HEK293 (cell line): ENCODE results near the gene OR2V2.
"Not testable (repeated sequence)": the region's sequence is repeated elsewhere in the genome, so short reads cannot be mapped to it uniquely, and the experiment has no call there.

Experiments
- CTCF ChIA-PET: fragments of 350-600 bp; formaldehyde crosslinking; extraction: SDS; loops from one replicate; lab custom pipeline; 2021; ENCODE audit warnings: antibody characterized with exemption; lab: Yijun Ruan, JAX
- POLR2A ChIA-PET: fragments of 300-600 bp; formaldehyde crosslinking; extraction: SDS; loops from one replicate; lab custom pipeline; 2020; ENCODE audit warnings: antibody characterized with exemption, inconsistent platforms; lab: Yijun Ruan, JAX
- H3K27ac ChIP-seq: fragments of 200-500 bp; sonication (Bioruptor generic); 2 replicates; pipeline ENCODE4 v1.5.1; 2014; ENCODE audit warnings: low read depth, low read length, control low read depth, inconsistent platforms; ENCODE audit errors: extremely low read depth
- H3K36me3 ChIP-seq, 2 experiments: fragments of 200-500 bp in 1 of 2; sonication (Bioruptor generic) in 1 of 2; 1 replicate in 1 of 2; 2 replicates in 1 of 2; pipeline ENCODE4 v1.5.1; 2014 to 2017; ENCODE audit warnings: inconsistent platforms in 2 of 2, low read length in 2 of 2; ENCODE audit not compliant: control insufficient read depth in 2 of 2, insufficient read depth in 1 of 2
- H3K4me1 ChIP-seq: fragments of 200-500 bp; sonication (Bioruptor generic); 2 replicates; pipeline ENCODE4 v1.5.1; 2014; ENCODE audit warnings: mild to moderate bottlenecking, low read length, inconsistent platforms; ENCODE audit not compliant: control insufficient read depth, insufficient read depth
- H3K4me3 ChIP-seq: 2 replicates; pipeline ENCODE4 v1.5.1; 2011; ENCODE audit warnings: low read depth, mild to moderate bottlenecking, control low read depth, low read length, moderate library complexity
- H3K9me3 ChIP-seq: fragments of 200-500 bp; sonication (Bioruptor generic); 2 replicates; pipeline ENCODE4 v1.5.1; 2014; ENCODE audit warnings: low read depth, low read length, inconsistent platforms; ENCODE audit not compliant: control insufficient read depth, insufficient read depth
- ATF2 ChIP-seq: fragments of 450-650 bp; formaldehyde crosslinking; IDR thresholded peaks from 2 replicates; pipeline ENCODE4 v1.5.1; 2016; ENCODE audit warnings: missing biosample characterization, missing genetic modification characterization, low read depth
- EGR2 ChIP-seq: fragments of 450-650 bp; formaldehyde crosslinking; IDR thresholded peaks from 2 replicates; pipeline ENCODE4 v1.5.1; 2016; ENCODE audit warnings: low read depth, missing biosample characterization, missing genetic modification characterization
- KLF1 ChIP-seq: fragments of 450-650 bp; formaldehyde crosslinking; IDR thresholded peaks from 2 replicates; pipeline ENCODE4 v1.5.1; 2016; ENCODE audit warnings: missing biosample characterization, missing genetic modification characterization
- KLF7 ChIP-seq: fragments of 450-650 bp; formaldehyde crosslinking; IDR thresholded peaks from 2 replicates; pipeline ENCODE4 v1.5.1; 2016; ENCODE audit warnings: missing biosample characterization, missing genetic modification characterization, borderline replicate concordance
- SALL2 ChIP-seq: fragments of 450-650 bp; formaldehyde crosslinking; IDR thresholded peaks from 2 replicates; pipeline ENCODE4 v1.5.0; 2017; ENCODE audit warnings: missing biosample characterization, mild to moderate bottlenecking, missing genetic modification characterization, borderline replicate concordance
- SP2 ChIP-seq: fragments of 450-650 bp; formaldehyde crosslinking; IDR thresholded peaks from 2 replicates; pipeline ENCODE4 v1.5.1; 2016; ENCODE audit warnings: missing biosample characterization, missing genetic modification characterization
- SP3 ChIP-seq: fragments of 450-650 bp; formaldehyde crosslinking; IDR thresholded peaks from 2 replicates; pipeline ENCODE4 v1.5.1; 2016; ENCODE audit warnings: missing biosample characterization, missing genetic modification characterization
- SP7 ChIP-seq: fragments of 450-650 bp; formaldehyde crosslinking; IDR thresholded peaks from 2 replicates; pipeline ENCODE4 v1.5.1; 2016; ENCODE audit warnings: missing biosample characterization, missing genetic modification characterization
- TRIM28 ChIP-seq: IDR thresholded peaks from 2 replicates; pipeline ENCODE4 v1.6.1; 2011; ENCODE audit warnings: low read length, control low read depth, borderline replicate concordance
- YY1 ChIP-seq: fragments of 450-650 bp; formaldehyde crosslinking; IDR thresholded peaks from 2 replicates; pipeline ENCODE4 v1.5.1; 2018; ENCODE audit warnings: missing biosample characterization, missing genetic modification characterization
- ZFP41 ChIP-seq: fragments of 450-650 bp; formaldehyde crosslinking; IDR thresholded peaks from 2 replicates; pipeline ENCODE4 v1.5.1; 2016; ENCODE audit warnings: missing biosample characterization, missing genetic modification characterization, borderline replicate concordance
- ZNF121 ChIP-seq: fragments of 450-650 bp; formaldehyde crosslinking; IDR thresholded peaks from 2 replicates; pipeline ENCODE4 v1.5.1; 2016; ENCODE audit warnings: missing biosample characterization, missing genetic modification characterization
- ZNF155 ChIP-seq: fragments of 450-650 bp; formaldehyde crosslinking; IDR thresholded peaks from 2 replicates; pipeline ENCODE4 v1.5.1; 2016; ENCODE audit warnings: missing biosample characterization, missing genetic modification characterization
- ZNF184 ChIP-seq: fragments of 450-650 bp; IDR thresholded peaks from 2 replicates; pipeline ENCODE4 v1.5.1; 2018; ENCODE audit warnings: missing biosample characterization, mild to moderate bottlenecking, missing genetic modification characterization
- ZNF19 ChIP-seq: fragments of 450-650 bp; formaldehyde crosslinking; IDR thresholded peaks from 2 replicates; pipeline ENCODE4; 2016; ENCODE audit warnings: missing biosample characterization, missing genetic modification characterization, low read depth
- ZNF211 ChIP-seq: fragments of 450-650 bp; formaldehyde crosslinking; IDR thresholded peaks from 2 replicates; pipeline ENCODE4 v1.5.1; 2016; ENCODE audit warnings: low read depth, missing biosample characterization, missing genetic modification characterization
- ZNF24 ChIP-seq: fragments of 450-650 bp; formaldehyde crosslinking; IDR thresholded peaks from 2 replicates; pipeline ENCODE4 v1.5.1; 2016; ENCODE audit warnings: missing biosample characterization, missing genetic modification characterization
- ZNF274 ChIP-seq, 2 experiments: fragments of 200-500 bp in 1 of 2; fragments of 450-650 bp in 1 of 2; sonication (Bioruptor generic) in 1 of 2; formaldehyde crosslinking in 1 of 2; IDR thresholded peaks; 2 replicates each; pipeline versions ENCODE4 v1.5.1 to v1.6.1; 2014 to 2016; ENCODE audit warnings: borderline replicate concordance in 1 of 2, inconsistent platforms in 1 of 2, low read length in 1 of 2, missing biosample characterization in 1 of 2, missing genetic modification characterization in 1 of 2
- ZNF341 ChIP-seq: fragments of 450-650 bp; formaldehyde crosslinking; IDR thresholded peaks from 2 replicates; pipeline ENCODE4; 2016; ENCODE audit warnings: low read depth, missing biosample characterization, missing genetic modification characterization
- ZNF350 ChIP-seq: fragments of 450-650 bp; formaldehyde crosslinking; IDR thresholded peaks from 2 replicates; pipeline ENCODE4 v1.5.0; 2017; ENCODE audit warnings: missing biosample characterization, mild to moderate bottlenecking, missing genetic modification characterization
- ZNF416 ChIP-seq: fragments of 450-650 bp; formaldehyde crosslinking; IDR thresholded peaks from 2 replicates; pipeline ENCODE4 v1.5.1; 2016; ENCODE audit warnings: missing biosample characterization, missing genetic modification characterization
- ZNF629 ChIP-seq: fragments of 450-650 bp; formaldehyde crosslinking; IDR thresholded peaks from 2 replicates; pipeline ENCODE4 v1.5.1; 2017; ENCODE audit warnings: missing biosample characterization, missing genetic modification characterization
- ZNF830 ChIP-seq: fragments of 450-650 bp; IDR thresholded peaks from 2 replicates; pipeline ENCODE4 v1.5.0; 2018; ENCODE audit warnings: missing biosample characterization, missing genetic modification characterization, low read depth, mild to moderate bottlenecking, moderate library complexity
- ZSCAN23 ChIP-seq: fragments of 450-650 bp; formaldehyde crosslinking; IDR thresholded peaks from 2 replicates; pipeline ENCODE4 v1.5.1; 2016; ENCODE audit warnings: missing biosample characterization, missing genetic modification characterization
- TF ChIP-seq, protein P1 (sequence below): fragments of 450-650 bp; formaldehyde crosslinking; IDR thresholded peaks from 2 replicates; pipeline ENCODE4 v1.5.1; 2016; ENCODE audit warnings: missing biosample characterization, missing genetic modification characterization

The OR2V2 gene

GRCh38 chr5:181176254-181176952, 29.0 kb downstream of the OR2V2 start:
- Histone ChIP-seq H3K9me3 (no peaks in the 10 kb centered on the region), H3K4me1 (no peaks in the 10 kb centered on the region), H3K4me3 (no peak overlapping the region), H3K36me3 (no peaks in the 10 kb centered on the region), H3K27ac (no peak overlapping the region)
- ChIA-PET POLR2A (interaction anchor here (1.3 kb wide), 1 partner anchor 11 kb away, joined by 3 read pairs; no protein-coding TSS in a partner anchor), CTCF (interaction anchor here (0.6 to 0.7 kb wide), 2 partner anchors 17 to 685 kb away, joined by 3 to 4 read pairs; no protein-coding TSS in a partner anchor)
- TF ChIP-seq ZNF274 (IDR thresholded peaks at IDR 0.05; ENCODE audit: low read length) (no peak), ZNF274 (tag by site-specific recombination; IDR thresholded peaks at IDR 0.05; ENCODE audit: borderline replicate concordance) (no peak), ZNF211 (no peak), TRIM28 (no peak), SALL2 (no peak), SP7 (no peak), ZNF121 (tag by site-specific recombination) (no peak), ATF2 (tag by site-specific recombination) (no peak), ZNF19 (tag by site-specific recombination) (no peak), KLF1 (tag by site-specific recombination) (no peak)

- H3K4me3 ChIP-seq, H3K36me3 ChIP-seq, H3K27ac ChIP-seq, H3K4me1 ChIP-seq, H3K9me3 ChIP-seq: not testable (repeated sequence)
- ChIA-PET POLR2A (interaction anchor here (1.2 kb wide), 1 partner anchor 14 kb away, joined by 4 read pairs; no protein-coding TSS in a partner anchor), CTCF (interaction anchor here (1.2 kb wide), 1 partner anchor 10 kb away, joined by 3 read pairs; no protein-coding TSS in a partner anchor)
- peak; percentile 78 for TF ChIP-seq ZNF341 (tag by site-specific recombination)
- TF ChIP-seq KLF7 (tag by site-specific recombination): peak; percentile 46; the same call in 1 of the 2 replicates
- TF ChIP-seq EGR2: peak; percentile 42; the same call in 1 of the 2 replicates
- TF ChIP-seq ZNF121 (tag by site-specific recombination): 0 out of 2 replicates have a peak, but pooled peaks have one; percentile 20
These were observed 30.2 kb downstream of the OR2V2 start for GRCh38 chr5:181177559-181177958.

GRCh38 chr5:181181650-181182565, 34.5 kb downstream of the OR2V2 start:
- ChIA-PET POLR2A (no interaction called here), CTCF (interaction anchor here (1.0 kb wide), 1 partner anchor 13 kb away, joined by 5 read pairs; no protein-coding TSS in a partner anchor)
- no peaks in the 10 kb centered on the region for H3K36me3 ChIP-seq
- no peaks in the 10 kb centered on the region for H3K4me1 ChIP-seq
- H3K4me3 ChIP-seq: no peak overlapping the region
- no peaks in the 10 kb centered on the region for H3K9me3 ChIP-seq
- H3K27ac ChIP-seq: no peak overlapping the region
- TF ChIP-seq ZFP41 (tag by site-specific recombination): no peak
- TF ChIP-seq ZNF155 (tag by site-specific recombination): no peak
- TF ChIP-seq ZNF416: no peak
- TF ChIP-seq SALL2: no peak
- TF ChIP-seq, protein P1, sequence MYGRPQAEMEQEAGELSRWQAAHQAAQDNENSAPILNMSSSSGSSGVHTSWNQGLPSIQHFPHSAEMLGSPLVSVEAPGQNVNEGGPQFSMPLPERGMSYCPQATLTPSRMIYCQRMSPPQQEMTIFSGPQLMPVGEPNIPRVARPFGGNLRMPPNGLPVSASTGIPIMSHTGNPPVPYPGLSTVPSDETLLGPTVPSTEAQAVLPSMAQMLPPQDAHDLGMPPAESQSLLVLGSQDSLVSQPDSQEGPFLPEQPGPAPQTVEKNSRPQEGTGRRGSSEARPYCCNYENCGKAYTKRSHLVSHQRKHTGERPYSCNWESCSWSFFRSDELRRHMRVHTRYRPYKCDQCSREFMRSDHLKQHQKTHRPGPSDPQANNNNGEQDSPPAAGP (tag by site-specific recombination): no peak; the same call in 1 of the 2 replicates
- TF ChIP-seq ZNF24 (tag by site-specific recombination): no peak
- TF ChIP-seq SP2 (tag by site-specific recombination): no peak
- TF ChIP-seq SP3 (tag by site-specific recombination): 0 out of 2 replicates have a peak, but pooled peaks have one; percentile 28
- TF ChIP-seq ZNF629 (tag by site-specific recombination): 0 out of 2 replicates have a peak, but pooled peaks have one; percentile 34
- no peak for TF ChIP-seq ZNF830
- TF ChIP-seq ZNF184 (tag by site-specific recombination): no peak
- TF ChIP-seq ZNF341 (tag by site-specific recombination): no peak
- no peak for TF ChIP-seq ZSCAN23 (tag by site-specific recombination)
- TF ChIP-seq YY1: no peak
- no peak for TF ChIP-seq ZNF350 (tag by site-specific recombination)
